GM23248 (cell line): Measurements from ENCODE around the gene PIN4. TPM values are rescaled to one million over a fixed set of nuclear protein-coding genes. Genes with fewer than 3 reads are reported as not detected.
"Not testable (repeated sequence)": the region's sequence is repeated elsewhere in the genome, so short reads cannot be mapped to it uniquely, and the experiment has no call there.

Experiments used
- DNase-seq: peaks from one replicate; pipeline ENCODE4 v3.0.0-alpha.2; 2015
- H2AFZ ChIP-seq: fragments of 200-600 bp; sonication (generic); 2 replicates; pipeline ENCODE4 v1.6.1; 2016; ENCODE audit warnings: antibody characterized with exemption
- H3F3A ChIP-seq: fragments of 200-600 bp; sonication (generic); 2 replicates; pipeline ENCODE4 v1.6.1; 2016; ENCODE audit warnings: mild to moderate bottlenecking, antibody characterized with exemption, mixed run types; ENCODE audit not compliant: insufficient read depth
- H3K27ac ChIP-seq: fragments of 200-600 bp; sonication (generic); 2 replicates; pipeline ENCODE4 v1.5.1; 2016; ENCODE audit warnings: mild to moderate bottlenecking
- H3K27me3 ChIP-seq: fragments of 200-600 bp; sonication (generic); replicated peaks from 2 replicates; pipeline ENCODE4 v1.6.1; 2016; ENCODE audit warnings: mild to moderate bottlenecking; ENCODE audit not compliant: insufficient read depth
- H3K36me3 ChIP-seq: fragments of 200-600 bp; sonication (generic); 2 replicates; pipeline ENCODE4 v1.6.1; 2016; ENCODE audit warnings: low read depth, mild to moderate bottlenecking
- H3K4me1 ChIP-seq: fragments of 200-600 bp; sonication (generic); 2 replicates; pipeline ENCODE4 v1.6.1; 2016; ENCODE audit warnings: mild to moderate bottlenecking; ENCODE audit not compliant: insufficient read depth
- H3K4me2 ChIP-seq: fragments of 200-600 bp; sonication (generic); one replicate; pipeline ENCODE4 v1.6.1; 2016; ENCODE audit warnings: mild to moderate bottlenecking; ENCODE audit not compliant: unreplicated experiment
- H3K4me3 ChIP-seq: fragments of 200-600 bp; sonication (generic); 2 replicates; pipeline ENCODE4 v1.5.1; 2016; ENCODE audit warnings: mild to moderate bottlenecking
- H3K79me2 ChIP-seq: fragments of 200-600 bp; sonication (generic); 2 replicates; pipeline ENCODE4 v1.6.1; 2016; ENCODE audit warnings: mild to moderate bottlenecking; ENCODE audit not compliant: insufficient read depth
- H3K9ac ChIP-seq: fragments of 200-600 bp; sonication (generic); 2 replicates; pipeline ENCODE4 v1.6.1; 2016; ENCODE audit warnings: mild to moderate bottlenecking
- H3K9me2 ChIP-seq: fragments of 200-600 bp; sonication (generic); 2 replicates; pipeline ENCODE4 v1.6.1; 2016; ENCODE audit warnings: mixed run types, mild to moderate bottlenecking, moderate library complexity; ENCODE audit not compliant: insufficient read depth
- H3K9me3 ChIP-seq: fragments of 200-600 bp; sonication (generic); one replicate; pipeline ENCODE4 v1.6.1; 2017; ENCODE audit warnings: low read depth
- H4K20me1 ChIP-seq: fragments of 200-600 bp; sonication (generic); 2 replicates; pipeline ENCODE4 v1.6.0; 2016; ENCODE audit not compliant: insufficient read depth
- EZH2 ChIP-seq: fragments of 200-600 bp; sonication (generic); IDR thresholded peaks from 2 replicates; pipeline ENCODE4 v1.6.1; 2018; ENCODE audit warnings: antibody characterized with exemption, mild to moderate bottlenecking; ENCODE audit not compliant: insufficient read depth, poor library complexity, severe bottlenecking
- EZH2phosphoT487 ChIP-seq: fragments of 200-600 bp; sonication (generic); IDR thresholded peaks from 2 replicates; pipeline ENCODE4 v1.6.1; 2018; ENCODE audit warnings: antibody characterized with exemption, moderate library complexity, mild to moderate bottlenecking, low read depth; ENCODE audit not compliant: insufficient read depth
- WGBS, 2 experiments: methylation state at CpG; one replicate each; pipeline ENCODE4 v1.1.6; 2015 to 2017; ENCODE audit warnings: low lambda C conversion rate in 2 of 2, low coverage in 1 of 2; ENCODE audit errors: missing lambda C conversion rate in 2 of 2; 5-methylcytosine and 5-hydroxymethylcytosine counted together
- in situ Hi-C: fragments of 300-500 bp; cut with MboI; formaldehyde crosslinking; loops from 2 replicates; pipeline ENCODE4 v1.15.0; 2020
- polyA plus RNA-seq: library from polyadenylated mRNA; unstranded; fragments of >200 nt; fragmentation: Nextera tagmentation; extraction: Ambion mirVana; gene quantifications from 2 replicates; pipeline ENCODE4 v1.2.1, GENCODE V29; 2016
- total RNA-seq: library from RNA; depleted of rRNA; stranded (reverse); fragments of >200 nt; shearing (Covaris generic); gene quantifications from 2 replicates; pipeline ENCODE4 v1.2.3, GENCODE V29; 2014

PIN4 gene
- total and polyA plus RNA-seq, 2 experiments from 2014 or later = 6.5 to 24.7 TPM

DNA sequence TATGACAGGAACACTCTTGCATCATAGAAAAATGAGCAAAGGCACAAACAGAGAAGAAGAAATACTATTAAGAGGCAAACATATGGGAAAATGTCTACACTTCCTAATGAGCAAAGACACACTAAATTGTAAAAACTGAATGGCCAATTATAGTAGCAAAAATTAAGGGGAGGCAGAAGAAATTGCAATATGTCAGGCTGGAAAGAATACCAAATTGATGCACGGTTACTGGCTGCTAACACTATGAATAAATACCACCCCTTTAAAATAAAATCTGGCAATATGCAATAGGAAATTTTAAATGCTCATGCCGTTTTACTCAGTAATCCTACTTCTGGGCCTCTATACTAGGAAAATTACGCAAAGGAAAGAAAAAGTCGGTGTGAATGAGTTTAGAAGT is 16.0 kb upstream of the PIN4 start:
- no peak for TF ChIP-seq EZH2phosphoT487
- no peak for TF ChIP-seq EZH2
- no peaks in the 10 kb centered on the region for H3K79me2 ChIP-seq
- H3K27ac ChIP-seq = no peak overlapping the region
- H2AFZ ChIP-seq = no peak overlapping the region
- WGBS, 2 experiments = 30 to 35% methylated on average over 4 of the region's 4 CpGs
- H3K9me3 ChIP-seq = no peaks in the 10 kb centered on the region
- H3K4me1 ChIP-seq = no peaks in the 10 kb centered on the region
- H3K9ac ChIP-seq = no peak overlapping the region
- no peaks in the 10 kb centered on the region for H3K27me3 ChIP-seq
- no peaks in the 10 kb centered on the region for H3K36me3 ChIP-seq
- no peak overlapping the region for H3K4me2 ChIP-seq
- no peak for DNase-seq
- H3F3A ChIP-seq = no peaks in the 10 kb centered on the region
- in situ Hi-C loops = no loop called here
- no peaks in the 10 kb centered on the region for H4K20me1 ChIP-seq
- no peak overlapping the region for H3K4me3 ChIP-seq
- H3K9me2 ChIP-seq = no peaks in the 10 kb centered on the region

DNA sequence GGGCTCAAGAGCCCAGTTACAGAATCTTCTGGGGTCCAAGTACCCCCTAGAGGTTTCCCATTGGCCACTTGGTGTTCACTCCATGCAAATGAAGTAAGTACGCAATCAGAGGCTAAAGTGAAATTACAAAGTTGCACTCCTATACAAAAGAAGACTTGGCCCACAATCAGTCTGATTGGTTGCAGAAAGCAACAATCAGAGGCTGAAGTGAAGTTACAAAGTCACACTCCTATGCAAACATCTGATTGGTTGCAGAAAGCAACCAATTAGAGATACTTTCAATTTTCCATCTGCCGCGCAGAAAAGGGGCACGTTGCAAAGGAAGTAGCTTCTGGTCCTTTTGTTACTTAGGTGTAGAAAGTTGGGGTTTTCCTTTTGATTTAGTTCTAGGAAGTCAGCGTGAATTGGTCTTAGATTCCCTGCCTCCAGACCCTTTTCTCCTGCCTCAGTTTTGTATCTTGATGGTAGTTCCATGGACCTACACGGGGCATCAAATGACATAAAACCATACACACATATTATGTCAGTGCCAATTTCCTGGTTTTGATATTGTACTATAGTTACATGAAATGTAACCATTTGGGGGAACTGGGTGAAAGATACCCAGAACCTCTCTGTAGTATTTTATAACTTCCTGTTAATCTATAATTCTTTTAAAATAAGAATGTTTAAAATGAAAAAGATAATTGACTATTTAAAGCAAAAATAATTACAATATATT is 12.4 kb upstream of the PIN4 start:
- H3K36me3 ChIP-seq = no peaks in the 10 kb centered on the region
- H3K9me3 ChIP-seq = no peaks in the 10 kb centered on the region
- in situ Hi-C loops = no loop called here
- H3K79me2 ChIP-seq = no peaks in the 10 kb centered on the region
- no peak overlapping the region for H3K27ac ChIP-seq
- DNase-seq = peak; percentile 8
- H4K20me1 ChIP-seq = no peaks in the 10 kb centered on the region
- H2AFZ ChIP-seq = peak overlapping the region; percentile 74
- H3K9ac ChIP-seq = no peak overlapping the region
- H3K27me3 ChIP-seq = no peaks in the 10 kb centered on the region
- TF ChIP-seq EZH2 = no peak
- TF ChIP-seq EZH2phosphoT487 = no peak
- no peaks in the 10 kb centered on the region for H3F3A ChIP-seq
- H3K4me2 ChIP-seq = peak overlapping the region; percentile 57
- peak overlapping the region; percentile 51; the same call in 1 of the 2 replicates for H3K4me3 ChIP-seq
- H3K4me1 ChIP-seq = no peaks in the 10 kb centered on the region
- 19 to 26% methylated on average over 6 of the region's 6 CpGs for WGBS, 2 experiments
- no peaks in the 10 kb centered on the region for H3K9me2 ChIP-seq

DNA sequence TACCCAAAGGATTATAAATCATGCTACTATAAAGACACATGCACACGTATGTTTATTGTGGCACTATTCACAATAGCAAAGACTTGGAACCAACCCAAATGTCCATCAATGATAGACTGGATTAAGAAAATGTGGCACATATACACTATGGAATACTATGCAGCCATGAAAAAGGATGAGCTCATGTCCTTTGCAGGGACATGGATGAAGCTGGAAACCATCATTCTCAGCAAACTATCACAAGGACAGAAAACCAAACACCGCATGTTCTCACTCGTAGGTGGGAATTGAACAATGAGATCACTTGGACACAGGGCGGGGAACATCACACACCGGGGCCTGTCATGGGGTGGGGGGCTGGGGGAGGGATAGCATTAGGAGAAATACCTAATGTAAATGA is 5.3 kb upstream of the PIN4 start:
- H3K27ac ChIP-seq, H3K4me1 ChIP-seq, H3K9me3 ChIP-seq, H3K4me2 ChIP-seq, H3K36me3 ChIP-seq, H3K27me3 ChIP-seq, H3F3A ChIP-seq, H3K9me2 ChIP-seq, H2AFZ ChIP-seq, in situ Hi-C loops, DNase-seq, H3K4me3 ChIP-seq, H3K79me2 ChIP-seq, H4K20me1 ChIP-seq, H3K9ac ChIP-seq: not testable (repeated sequence)
- WGBS, 2 experiments = 78 to 93% methylated on average over 4 to 5 of the region's 5 CpGs

DNA sequence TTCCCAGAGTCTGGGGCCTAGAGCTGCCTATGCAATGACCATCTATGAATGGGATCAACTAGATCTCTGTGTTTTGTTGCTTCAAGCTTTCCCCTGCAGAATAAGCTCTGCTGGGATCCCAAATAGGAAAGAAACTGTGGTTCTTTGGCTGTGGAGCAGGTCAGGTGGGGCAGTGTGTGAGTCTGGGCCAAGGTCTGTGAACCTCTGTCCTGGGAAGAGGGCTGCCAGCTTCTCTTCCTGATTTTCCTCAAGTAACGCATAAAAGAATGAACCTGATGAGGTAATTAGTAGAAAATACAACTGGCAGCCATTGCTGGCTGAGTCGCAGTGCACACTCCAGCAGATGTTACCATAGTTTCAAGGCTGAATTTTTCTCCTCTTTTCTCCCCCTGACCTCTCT is 4.6 kb upstream of the PIN4 start:
- H3K27me3 ChIP-seq = no peaks in the 10 kb centered on the region
- H3K4me2 ChIP-seq = no peak overlapping the region
- H3K36me3 ChIP-seq = no peaks in the 10 kb centered on the region
- no peak for TF ChIP-seq EZH2
- TF ChIP-seq EZH2phosphoT487 = no peak
- H3K4me3 ChIP-seq = no peak overlapping the region
- peaks cover 4% of the 10 kb centered on the region for H3K79me2 ChIP-seq
- H4K20me1 ChIP-seq = no peaks in the 10 kb centered on the region
- no peak overlapping the region for H2AFZ ChIP-seq
- no peaks in the 10 kb centered on the region for H3K4me1 ChIP-seq
- no peaks in the 10 kb centered on the region for H3F3A ChIP-seq
- H3K9ac ChIP-seq = no peak overlapping the region
- no peaks in the 10 kb centered on the region for H3K9me3 ChIP-seq
- in situ Hi-C loops = no loop called here
- DNase-seq = no peak
- no peak overlapping the region for H3K27ac ChIP-seq
- WGBS, 2 experiments = 0 to 4% methylated on average over 2 of the region's 2 CpGs
- no peaks in the 10 kb centered on the region for H3K9me2 ChIP-seq

DNA sequence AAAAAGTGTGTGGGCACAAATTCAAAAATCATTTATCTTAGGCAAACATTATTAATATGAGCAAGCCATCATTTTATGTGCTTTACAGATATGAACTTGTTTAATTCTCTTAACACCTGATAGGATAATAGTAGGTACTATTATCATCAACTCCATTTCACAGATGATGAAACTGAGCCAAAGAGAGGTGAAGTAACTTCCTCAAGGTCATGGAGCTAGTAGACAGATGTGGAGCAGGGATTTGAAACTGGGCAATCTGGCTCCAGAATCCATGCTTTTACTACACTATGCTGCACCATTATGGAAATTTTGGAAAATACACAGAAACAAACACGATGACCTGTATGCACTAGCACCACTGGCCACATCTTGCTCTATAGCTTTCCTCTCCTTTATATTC is 1.0 kb upstream of the PIN4 start:
- Histone ChIP-seq H4K20me1 (no peaks in the 10 kb centered on the region), H2AFZ (peak overlapping the region; percentile 93), H3K27ac (peak overlapping the region; percentile 83; the same call in 1 of the 2 replicates), H3K4me2 (peak overlapping the region; percentile 82), H3K27me3 (no peaks in the 10 kb centered on the region), H3K4me1 (peaks cover 8% of the 10 kb centered on the region; the same call in 1 of the 2 replicates), H3K36me3 (no peaks in the 10 kb centered on the region), H3K79me2 (peaks cover 30% of the 10 kb centered on the region), H3K9ac (peak overlapping the region; percentile 92), H3K9me2 (no peaks in the 10 kb centered on the region), H3K9me3 (no peaks in the 10 kb centered on the region), H3K4me3 (peak overlapping the region; percentile 90), H3F3A (no peaks in the 10 kb centered on the region)
- DNase-seq = no peak
- WGBS, 2 experiments = 0 to 27% methylated on average over 1 of the region's 1 CpG
- TF ChIP-seq EZH2phosphoT487 (no peak), EZH2 (no peak)
- in situ Hi-C loops = no loop called here
